ENCODE data around the gene COX5A.
"Not testable (repeated sequence)": the region's sequence is repeated elsewhere in the genome, so short reads cannot be mapped to it uniquely, and the experiment has no call there.

COX5A gene

DNA sequence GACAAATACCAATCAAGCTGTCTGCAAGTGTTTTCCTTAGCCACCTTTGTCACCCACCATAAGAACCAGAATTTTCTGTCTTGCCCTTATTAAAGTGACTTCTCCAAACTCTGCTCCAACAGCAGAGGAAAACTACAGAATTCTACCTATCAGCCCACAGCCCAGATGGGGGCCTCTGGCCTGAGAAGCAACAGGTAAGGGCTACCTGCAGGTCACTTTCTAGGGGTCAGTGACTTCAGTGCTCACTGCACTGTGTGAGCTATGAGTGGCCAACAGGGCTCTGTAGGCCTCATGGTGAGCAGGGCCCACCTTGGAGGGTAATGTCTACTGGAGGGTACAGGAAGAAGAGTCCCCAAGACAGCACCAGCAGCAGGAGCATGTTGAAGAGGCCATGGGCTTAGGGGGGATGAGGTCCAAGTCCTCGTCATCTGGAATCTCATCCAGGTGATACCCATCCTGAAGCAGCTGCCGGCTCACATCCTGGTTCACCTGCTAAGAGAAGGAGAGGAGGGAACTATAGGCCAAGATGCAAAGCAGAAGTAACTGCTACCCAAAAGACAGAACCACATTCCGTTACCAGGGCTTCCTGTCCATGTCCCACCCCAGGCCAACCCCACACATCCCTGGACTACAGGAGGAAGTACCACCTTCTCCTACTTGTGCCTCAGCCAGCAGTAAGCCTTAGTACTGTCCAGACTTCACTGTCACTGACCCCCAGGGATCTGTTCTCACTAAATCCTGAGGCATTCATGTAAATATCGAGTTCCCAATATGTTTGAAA lies 35.4 kb downstream of the COX5A start:
- no peak for DNase-seq
- ATAC-seq: no peak

DNA sequence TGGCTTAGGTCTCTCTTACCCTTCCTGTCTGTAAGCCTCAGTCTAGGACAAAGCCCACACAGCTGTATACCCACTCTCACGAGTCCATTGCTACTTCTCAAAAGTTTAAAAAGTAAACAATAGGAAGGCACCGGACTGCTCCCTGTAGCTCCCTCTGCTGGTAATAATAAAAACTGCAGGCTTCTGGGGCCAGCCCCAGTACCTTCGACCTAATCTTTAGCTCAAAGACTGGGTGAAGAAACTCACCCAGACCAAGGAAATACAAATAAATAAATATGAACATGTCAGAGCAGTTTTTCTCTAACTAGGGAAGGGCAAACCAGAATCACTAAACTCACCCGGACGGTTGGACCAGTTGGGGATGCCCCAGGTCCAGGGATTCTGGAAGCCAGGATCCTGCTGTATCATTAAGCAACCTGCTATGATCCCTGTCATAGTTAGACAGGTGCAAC lies 36.2 kb downstream of the COX5A start:
- ATAC-seq (peak; percentile 44), DNase-seq (peak; percentile 64)

DNA sequence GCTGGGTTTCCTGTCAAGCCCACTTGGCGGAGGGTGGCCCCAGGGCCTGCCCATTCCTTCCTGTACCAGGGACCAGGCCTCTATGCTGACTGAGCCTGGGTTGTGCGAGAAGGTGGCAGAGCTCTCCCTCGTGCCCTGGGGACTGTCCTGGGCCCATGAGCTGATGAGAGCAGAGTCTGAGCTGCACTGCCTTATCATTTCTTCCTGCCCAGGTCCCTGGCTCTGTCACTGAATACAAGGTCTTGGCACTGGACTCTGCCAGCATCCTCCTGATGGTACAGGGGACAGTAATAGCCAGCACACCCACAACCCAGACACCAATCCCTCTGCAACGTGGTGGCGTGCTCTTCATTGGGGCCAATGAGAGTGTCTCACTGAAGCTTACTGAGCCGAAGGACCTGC lies 40.6 kb downstream of the COX5A start:
- DNase-seq (no peak), ATAC-seq (no peak)

DNA sequence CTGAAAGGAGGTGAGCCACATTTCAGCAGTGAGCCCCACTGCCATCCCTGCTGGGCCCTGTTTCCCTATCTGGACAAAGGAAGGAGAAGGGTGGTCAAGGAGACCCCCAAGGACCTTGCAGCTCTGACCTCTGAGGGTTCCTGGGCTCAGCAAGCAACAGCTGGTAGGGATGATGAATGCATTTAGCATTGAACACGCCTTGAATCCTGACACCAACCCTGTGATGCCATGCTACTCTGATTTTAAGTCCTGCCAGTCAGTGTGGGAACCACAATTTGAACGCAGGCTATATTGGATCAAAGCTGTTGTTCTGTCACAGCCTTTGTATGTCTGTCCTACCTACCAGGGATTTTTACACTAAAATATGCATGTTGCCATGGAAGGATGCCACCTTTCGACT lies 41.6 kb downstream of the COX5A start:
- ATAC-seq (no peak), DNase-seq (no peak)

DNA sequence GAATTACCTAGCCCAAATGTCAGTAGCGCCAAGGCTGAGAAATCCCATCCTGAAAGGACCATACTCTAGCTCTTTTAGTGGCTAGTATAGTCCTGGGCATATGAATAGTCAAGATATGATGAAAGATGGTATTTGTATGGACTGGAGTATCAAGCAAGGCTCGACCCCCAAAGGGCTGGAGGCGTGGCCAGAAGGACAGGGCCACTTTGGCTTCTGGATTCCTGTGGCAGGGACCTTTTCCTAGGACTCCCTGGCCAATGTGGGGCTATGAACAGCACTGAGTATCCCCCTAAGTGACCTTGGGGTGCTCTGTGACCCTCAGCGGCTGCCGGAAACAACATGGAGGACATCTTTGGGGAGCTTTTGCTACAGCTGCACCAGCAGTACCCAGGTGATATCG lies 42.0 kb downstream of the COX5A start:
- DNase-seq: no peak
- no peak for ATAC-seq

DNA sequence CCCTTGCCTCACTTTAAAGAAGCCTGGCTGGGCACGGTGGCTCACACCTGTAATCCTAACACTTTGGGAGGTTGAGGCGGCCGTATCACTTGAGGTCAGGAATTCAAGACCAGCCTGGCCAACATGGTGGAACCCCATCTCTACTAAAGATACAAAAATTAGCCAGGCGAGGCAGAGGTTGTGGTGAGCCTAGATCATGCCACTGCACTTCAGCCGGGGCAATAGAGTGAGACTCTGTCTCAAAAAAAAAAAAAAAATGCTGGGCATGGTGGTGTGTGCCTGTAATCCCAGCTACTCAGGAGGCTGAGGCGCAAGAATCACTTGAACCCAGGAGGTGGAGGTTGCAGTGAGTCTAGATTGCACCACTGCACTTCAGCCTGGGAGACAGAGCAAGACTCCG lies 43.5 kb downstream of the COX5A start:
- DNase-seq: not testable (repeated sequence)

DNA sequence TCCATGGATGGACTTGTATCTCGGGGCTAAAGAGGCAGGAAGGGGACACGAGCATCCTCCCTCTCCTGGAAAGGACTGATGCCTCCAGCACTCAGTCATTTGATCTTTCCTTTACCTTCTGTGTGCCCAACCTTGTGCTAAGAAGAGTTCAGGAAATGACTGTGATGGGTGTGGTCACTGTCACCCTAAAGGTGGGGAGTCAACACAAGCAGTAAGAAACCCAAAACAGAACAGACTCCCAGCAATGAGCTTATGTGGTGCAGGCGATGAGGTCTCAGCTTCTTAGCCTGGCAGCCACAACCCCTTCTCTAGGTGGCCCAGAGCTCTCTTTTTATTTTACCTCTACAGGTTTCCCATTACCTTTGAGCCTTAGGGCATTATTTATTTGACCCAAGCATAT lies 44.2 kb downstream of the COX5A start:
- DNase-seq (no peak), ATAC-seq (no peak)

More for the DNA sequence above, 43.5 kb downstream of the COX5A start:
- not testable (repeated sequence) for ATAC-seq

DNA sequence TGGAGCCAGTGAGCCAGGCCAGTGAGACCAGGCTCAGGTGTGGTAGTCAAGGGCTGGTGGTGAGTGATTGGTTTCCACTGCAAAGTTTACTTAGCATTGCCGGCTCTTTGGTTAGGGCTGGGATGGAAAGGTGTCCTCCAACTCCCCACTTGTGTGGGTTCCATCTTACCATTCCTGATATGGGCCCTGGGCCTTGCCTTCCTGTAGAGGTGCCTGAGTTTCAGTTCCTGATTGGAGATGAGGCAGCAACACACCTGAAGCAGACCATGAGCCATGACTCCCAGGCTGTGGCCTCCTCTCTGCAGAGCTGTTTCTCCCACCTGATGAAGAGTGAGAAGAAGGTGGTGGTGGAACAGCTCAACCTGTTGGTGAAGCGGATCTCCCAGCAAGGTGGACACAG lies 44.9 kb downstream of the COX5A start:
- DNase-seq: no peak
- ATAC-seq: no peak

DNA sequence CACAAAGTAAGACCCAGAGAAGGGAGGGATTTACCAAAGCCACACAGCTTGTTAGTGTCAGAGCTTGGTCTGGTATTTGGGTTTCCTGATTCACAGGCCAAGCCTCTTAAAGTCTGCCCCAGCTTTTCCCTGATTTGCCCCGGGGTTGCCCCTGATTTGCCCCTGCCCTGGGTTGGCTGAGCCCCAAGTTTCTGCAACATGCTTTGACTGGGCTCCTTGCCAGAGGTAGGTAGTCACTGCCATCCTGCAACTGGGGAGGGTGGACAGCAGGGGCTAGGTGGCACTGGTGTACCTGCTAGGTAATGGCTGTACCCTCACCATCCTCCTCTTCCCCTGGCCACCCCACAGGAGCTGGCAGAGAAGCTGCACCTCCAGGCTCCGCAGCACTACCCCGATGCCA lies 45.6 kb downstream of the COX5A start:
- no peak for ATAC-seq
- DNase-seq: no peak

DNA sequence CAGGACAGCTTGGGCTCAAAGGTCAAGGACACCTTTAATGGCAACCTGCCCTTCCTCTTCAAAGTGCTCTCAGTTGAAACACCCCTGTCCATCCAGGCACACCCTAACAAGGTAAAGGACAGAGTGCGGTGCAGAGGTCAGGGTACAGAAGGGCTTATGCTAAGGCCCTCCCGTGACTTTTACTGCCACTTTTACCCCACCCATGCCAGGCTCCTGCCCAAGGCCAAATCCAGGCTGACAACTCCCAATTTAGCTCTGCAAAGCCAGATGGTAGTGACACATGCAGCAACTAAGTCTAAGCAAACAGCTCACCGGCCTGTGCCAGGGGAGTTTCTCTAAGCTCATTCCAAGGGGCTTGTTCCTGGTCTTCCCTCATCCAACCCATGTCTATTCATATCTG lies 46.4 kb downstream of the COX5A start:
- ATAC-seq (no peak), DNase-seq (no peak)

DNA sequence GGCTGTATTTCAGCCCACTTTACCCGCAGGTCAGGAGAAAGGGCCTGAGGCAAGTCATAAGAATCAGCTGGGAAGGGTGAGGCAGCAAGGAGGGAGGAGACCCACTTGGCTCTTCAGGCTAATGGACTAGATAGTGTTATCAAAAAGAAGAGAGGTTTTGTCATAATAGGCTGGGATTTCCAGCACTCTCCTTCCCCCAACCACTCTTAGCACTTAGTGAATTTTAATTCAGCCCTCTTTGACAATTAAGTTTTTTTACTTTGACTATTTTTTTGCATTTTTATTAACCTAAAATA lies 47.3 kb downstream of the COX5A start:
- ATAC-seq (no peak), DNase-seq (no peak)

DNA sequence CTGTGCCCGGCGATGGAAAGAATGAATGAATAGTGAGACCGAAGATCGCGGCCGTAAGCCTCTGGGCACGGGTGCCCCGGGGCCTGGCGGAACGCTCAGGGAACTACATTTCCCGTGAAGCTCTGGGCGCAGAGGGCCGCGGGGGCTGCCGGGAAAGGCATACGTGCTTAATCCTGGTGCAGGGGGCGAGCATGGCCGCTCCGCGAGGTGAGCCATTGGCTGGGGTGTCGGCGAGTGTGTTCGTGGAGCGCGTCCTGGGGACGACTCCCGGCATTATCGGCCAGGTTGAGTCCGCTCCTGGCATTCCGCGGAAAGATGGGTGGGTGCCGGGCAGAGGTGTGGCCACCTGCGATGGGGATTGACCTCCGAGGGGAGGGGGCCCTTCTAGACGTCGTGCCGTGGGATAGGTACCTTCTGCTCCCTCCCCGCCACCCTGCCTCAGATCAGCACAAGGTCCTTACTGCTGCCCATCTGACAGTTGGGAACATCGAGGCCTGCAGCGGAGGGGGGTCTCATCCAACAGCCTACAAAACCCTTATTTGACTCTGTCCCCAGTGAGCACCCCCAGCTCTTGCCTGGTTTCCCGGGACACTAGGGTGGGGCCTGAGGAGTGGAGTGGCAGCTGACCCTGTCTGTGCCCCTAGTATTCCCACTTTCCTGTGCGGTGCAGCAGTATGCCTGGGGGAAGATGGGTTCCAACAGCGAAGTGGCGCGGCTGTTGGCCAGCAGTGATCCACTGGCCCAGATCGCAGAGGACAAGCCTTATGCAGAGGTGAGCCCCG lies 47.8 kb downstream of the COX5A start, which contains the start of gene MPI:
TSS of gene MPI (plus strand) at position 160 of the 782 bp plus-strand sequence. CDS start at position 192, 32 bp downstream.
- ATAC-seq (peak; percentile 99), DNase-seq (peak; percentile 92)

DNA sequence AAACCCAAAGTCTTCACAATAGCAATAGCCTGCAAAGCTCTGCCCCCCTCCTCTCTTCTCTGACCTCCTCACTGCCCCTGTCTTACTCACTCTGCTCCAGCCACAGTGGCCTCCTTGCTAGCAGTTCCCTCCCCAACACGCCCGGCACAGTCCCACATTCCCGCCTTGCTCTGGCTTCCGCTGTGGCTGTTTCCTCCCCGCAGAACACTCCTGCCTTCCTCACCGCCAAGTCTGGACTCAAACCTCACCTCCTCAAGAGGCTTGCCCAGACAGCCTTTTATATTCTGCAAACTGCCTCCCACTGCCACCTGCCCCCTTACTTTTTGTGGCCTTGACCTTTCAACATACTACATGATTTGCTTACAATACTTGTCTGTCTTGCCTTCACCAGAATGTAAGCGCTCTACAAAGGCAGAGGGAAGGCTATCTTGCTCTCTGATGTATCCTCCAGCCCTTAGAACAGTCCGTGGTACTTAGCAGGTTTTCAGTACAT lies 48.4 kb downstream of the COX5A start:
- DNase-seq (peak; percentile 37), ATAC-seq (no peak)

DNA sequence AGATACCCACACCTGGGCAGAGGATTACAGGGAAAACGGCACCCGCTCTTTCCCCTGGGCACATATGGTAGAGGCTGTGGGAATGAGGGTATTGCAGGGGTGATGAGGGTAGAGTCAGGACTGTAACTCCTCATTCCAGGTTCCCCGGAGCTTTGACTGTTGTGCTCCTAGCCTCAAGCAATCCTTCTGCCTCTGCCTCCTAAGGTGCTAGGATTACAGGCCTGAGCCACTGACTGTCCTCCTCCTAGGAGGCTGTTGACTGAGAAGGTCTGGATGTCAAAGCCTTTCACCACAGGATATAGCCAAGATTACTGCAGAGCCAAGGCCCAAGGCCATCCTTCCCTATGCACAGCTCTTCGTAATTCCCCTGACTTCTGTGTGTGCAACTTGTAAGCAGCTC lies 49.2 kb downstream of the COX5A start:
- DNase-seq (no peak), ATAC-seq (no peak)

DNA sequence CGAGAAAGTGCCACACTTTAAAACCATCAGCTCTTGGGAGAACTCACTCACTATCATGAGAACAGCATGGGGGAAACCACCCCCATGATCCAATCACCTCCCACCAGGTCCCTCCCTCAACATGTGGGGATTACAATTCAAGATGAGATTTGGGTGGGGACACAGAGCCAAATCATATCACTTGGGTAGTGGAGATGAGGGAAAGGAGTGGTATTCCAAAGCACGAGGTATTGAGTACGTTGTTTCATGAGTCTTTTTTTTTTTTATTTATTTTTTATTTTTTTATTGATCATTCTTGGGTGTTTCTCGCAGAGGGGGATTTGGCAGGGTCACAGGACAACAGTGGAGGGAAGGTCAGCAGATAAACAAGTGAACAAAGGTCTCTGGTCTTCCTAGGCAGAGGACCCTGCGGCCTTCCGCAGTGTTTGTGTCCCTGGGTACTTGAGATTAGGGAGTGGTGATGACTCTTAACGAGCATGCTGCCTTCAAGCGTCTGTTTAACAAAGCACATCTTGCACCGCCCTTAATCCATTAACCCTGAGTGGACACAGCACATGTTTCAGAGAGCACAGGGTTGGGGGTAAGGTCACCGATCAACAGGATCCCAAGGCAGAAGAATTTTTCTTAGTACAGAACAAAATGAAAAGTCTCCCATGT lies 50.2 kb downstream of the COX5A start:
- not testable (repeated sequence) for ATAC-seq, DNase-seq

DNA sequence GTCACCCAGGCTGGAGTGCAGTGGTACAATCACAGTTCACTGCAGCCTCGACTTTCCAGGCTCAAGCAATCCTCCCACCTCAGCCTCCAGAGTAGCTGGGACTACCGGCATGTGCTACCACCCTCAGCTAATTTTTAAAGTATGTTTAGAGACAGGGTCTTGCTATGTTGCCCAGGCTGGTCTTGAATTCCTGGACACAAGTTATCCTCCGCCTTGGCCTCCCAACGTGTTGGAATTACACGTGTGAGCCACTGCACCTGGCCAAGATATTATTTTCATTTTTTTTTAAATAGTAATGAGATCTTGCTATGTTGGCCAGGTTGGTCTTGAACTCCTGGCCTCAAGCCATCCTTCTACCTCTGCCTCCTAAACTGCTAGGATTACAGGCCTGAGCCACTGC lies 52.4 kb downstream of the COX5A start:
- no peak for DNase-seq
- ATAC-seq: no peak

DNA sequence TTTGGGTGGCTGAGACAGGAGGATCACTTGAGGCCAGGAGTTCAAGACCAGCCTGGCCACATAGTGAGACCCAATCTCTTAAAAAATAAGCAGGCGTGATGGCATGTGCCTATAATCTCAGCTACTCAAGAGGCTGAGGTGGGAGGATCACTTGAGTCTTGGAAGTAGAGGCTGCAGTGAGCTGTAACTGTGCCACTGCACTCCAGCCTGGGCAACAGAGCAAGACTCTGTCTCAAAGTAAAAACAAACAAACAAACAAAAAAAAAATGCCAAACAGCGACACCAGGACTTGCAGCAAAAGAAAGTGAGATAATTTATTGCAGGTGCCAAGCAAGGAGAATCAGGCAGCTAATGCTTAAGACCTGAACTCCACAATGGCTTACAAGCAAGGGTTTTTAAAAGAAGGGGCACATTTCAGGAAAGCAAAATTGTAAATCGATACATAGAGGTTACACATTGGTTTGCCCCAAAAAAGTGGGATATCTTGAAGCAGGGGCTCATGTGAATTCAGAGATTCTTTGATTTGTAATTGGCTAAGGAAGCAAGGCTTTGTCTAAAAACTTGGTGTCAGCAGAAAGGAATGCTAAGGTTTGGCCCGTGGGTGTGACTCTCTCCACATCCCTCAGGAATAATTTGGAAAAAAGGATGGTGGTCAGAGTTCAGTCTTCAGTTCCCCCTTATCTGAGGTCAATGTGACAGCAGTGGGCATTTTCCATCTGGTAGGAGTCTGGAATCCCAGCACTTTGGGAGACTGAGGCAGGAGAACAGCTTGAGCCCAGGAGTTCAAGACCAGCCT lies 53.2 kb downstream of the COX5A start:
- DNase-seq (no peak), ATAC-seq (no peak)

DNA sequence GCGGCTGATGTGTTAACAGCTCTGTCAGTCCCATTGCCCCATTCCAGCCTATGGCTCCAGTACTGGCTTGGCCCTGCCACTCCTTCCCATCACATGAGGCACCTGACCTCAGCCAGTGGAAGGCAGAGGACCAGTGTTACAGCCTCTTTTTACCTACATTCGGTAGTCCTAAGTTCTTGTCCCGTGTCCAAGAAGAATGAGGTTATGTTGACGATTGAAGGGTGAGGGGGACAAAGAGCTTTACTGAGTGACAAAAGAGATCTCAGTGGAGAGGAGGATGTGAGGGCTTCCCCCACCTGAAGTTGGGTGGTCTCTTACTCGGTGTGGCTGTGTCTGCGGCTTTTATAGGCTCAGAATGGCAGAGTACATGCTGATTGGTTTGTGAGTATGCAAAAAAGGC lies 55.3 kb downstream of the COX5A start:
- no peak for ATAC-seq
- no peak for DNase-seq

DNA sequence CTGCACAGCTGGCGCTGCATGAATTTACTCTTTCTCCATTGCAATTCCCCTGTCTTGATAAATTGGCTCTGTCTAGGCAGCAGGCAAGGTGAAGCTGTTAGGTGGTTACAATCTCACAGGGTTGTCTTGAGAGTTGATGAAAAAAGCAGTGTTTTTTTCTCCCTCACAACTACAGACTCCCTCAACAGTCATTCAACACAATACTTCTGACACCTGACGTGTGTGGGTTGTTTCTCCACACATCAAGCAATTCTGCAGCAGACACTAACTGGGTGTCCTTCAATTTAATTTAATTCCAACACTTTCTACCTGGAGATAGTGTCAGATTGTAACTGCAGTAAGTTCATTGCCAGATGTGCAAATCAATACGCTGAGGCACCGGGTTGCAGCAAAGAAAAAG lies 59.6 kb downstream of the COX5A start:
- ATAC-seq: no peak
- DNase-seq: no peak

DNA sequence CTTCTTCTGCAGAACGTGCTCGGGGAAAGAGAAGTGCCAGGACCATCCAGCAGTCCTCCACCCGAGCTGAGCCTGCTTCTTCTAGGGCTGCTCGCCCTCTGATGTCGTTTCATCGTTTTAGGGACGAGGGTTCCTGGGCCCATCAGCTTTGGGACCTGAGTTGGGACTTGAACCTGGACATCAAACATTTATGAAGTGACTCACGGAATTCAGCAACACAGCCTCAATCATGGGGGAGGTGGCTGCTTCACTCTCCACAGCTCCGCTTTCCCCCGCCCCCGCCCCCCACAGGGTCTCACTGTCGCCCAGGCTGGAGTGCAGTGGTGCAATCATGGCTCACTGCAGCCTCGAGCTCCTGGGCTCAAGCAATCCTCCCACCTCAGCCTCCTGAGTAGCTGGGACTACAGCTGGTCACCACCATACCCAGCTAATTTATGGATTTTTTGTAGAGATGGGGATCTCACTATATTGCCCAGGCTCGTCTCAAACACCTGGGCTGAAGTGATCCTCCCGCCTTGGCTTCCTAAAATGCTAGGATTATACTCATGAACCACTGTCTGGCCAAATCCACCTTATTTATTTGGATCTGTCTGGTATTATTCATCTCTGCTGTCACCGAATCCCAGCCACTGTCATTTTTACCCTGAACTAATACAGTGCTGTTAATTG lies 64.0 kb downstream of the COX5A start:
- ATAC-seq: peak; percentile 1
- peak; percentile 27 for DNase-seq

DNA sequence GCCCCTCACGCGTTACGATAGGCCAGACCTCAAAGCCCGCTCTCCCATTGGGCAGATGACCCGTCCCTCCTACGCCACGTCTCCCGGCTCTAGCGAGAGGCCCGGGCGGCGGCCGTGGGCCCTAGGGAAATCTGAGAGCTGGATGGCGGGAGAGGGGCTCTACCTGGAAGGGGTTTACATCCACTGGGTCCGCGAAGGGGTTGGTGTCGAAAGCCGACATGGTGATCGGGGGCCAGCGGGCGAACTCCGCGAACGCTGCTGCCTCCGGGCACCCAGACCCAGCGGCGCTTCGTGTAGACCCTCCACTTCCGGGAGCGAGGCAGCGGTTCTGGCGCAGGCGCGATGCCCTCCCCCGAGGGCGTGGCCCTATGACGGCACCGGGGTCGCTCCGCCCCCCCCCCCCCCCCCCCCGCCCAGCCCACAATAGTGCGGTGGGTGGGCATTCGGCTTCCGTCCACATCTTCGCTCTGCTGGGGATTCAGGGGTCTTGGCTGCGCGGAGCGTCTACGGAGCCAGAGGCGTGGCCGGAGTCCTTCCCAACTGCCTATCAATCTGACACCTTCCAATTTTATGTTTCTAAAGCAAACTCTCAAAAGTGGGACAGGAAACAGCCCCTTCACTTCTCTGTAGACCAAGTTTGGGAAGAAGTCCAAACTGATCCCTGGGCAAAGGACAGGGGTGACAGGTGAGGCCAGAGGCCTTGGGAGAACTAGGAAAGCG lies 64.7 kb downstream of the COX5A start, which contains the start of gene SCAMP2:
TSS of gene SCAMP2 (minus strand) at position 330 of the 720 bp plus-strand sequence. CDS start at position 220, 110 bp downstream.
- ATAC-seq: peak; percentile 93
- peak; percentile 92 for DNase-seq

All from stimulated activated naive CD8-positive, alpha-beta T cell treated with anti-CD3 and anti-CD28 coated beads, Interleukin-15, Interleukin-2, amounts not matched to agents 100 U/mL and 50 U/mL, for 24 hours (primary cell).